WI38 (cell line): ENCODE measurements around the gene SPDYE1.
"Not testable (repeated sequence)": the region's sequence is repeated elsewhere in the genome, so short reads cannot be mapped to it uniquely, and the experiment has no call there.

Experiments used
- H3K4me3 ChIP-seq: 2 replicates; pipeline ENCODE4 v1.5.1; 2011; ENCODE audit warnings: low read depth, mild to moderate bottlenecking, control low read depth, low read length
- CTCF ChIP-seq: IDR thresholded peaks from 2 replicates; pipeline ENCODE4 v1.5.1; 2012; ENCODE audit warnings: low read depth, mild to moderate bottlenecking, control low read depth, low read length

The SPDYE1 gene

GRCh38 chr7:43997532-43997931 is at the start of gene SPDYE1:
SPDYE1 (plus strand) TSS chr7:43997897; CDS start chr7:43999950, 2,053 bp downstream.
- H3K4me3 ChIP-seq = not testable (repeated sequence)

- no peak for TF ChIP-seq CTCF
- H3K4me3 ChIP-seq = no peak overlapping the region
Measured at GRCh38 chr7:43952028-43952427, 45.7 kb upstream of the SPDYE1 start.

- no peak overlapping the region for H3K4me3 ChIP-seq
- no peak for TF ChIP-seq CTCF
Measured at GRCh38 chr7:43953071-43953470, 44.6 kb upstream of the SPDYE1 start.

GRCh38 chr7:43954524-43955228 is 43.0 kb upstream of the SPDYE1 start:
- no peak overlapping the region for H3K4me3 ChIP-seq
- TF ChIP-seq CTCF = peak; percentile 59

GRCh38 chr7:43956027-43956426 is 41.7 kb upstream of the SPDYE1 start:
- TF ChIP-seq CTCF = no peak
- no peak overlapping the region for H3K4me3 ChIP-seq

- no peak for TF ChIP-seq CTCF
Measured at GRCh38 chr7:43960933-43961332, 36.8 kb upstream of the SPDYE1 start.

GRCh38 chr7:43966392-43966791 is 31.3 kb upstream of the SPDYE1 start:
- H3K4me3 ChIP-seq = not testable (repeated sequence)

More at GRCh38 chr7:43960933-43961332, 36.8 kb upstream of the SPDYE1 start:
- H3K4me3 ChIP-seq = no peak overlapping the region

GRCh38 chr7:43968172-43969040 is 29.3 kb upstream of the SPDYE1 start:
- not testable (repeated sequence) for H3K4me3 ChIP-seq

GRCh38 chr7:43969586-43969985 is 28.1 kb upstream of the SPDYE1 start:
- H3K4me3 ChIP-seq = not testable (repeated sequence)

- H3K4me3 ChIP-seq = not testable (repeated sequence)
Measured at GRCh38 chr7:43970698-43971097, 27.0 kb upstream of the SPDYE1 start.

GRCh38 chr7:43974033-43974573 is 23.6 kb upstream of the SPDYE1 start:
- H3K4me3 ChIP-seq = not testable (repeated sequence)

- not testable (repeated sequence) for H3K4me3 ChIP-seq
Measured at GRCh38 chr7:43974725-43975482, 22.8 kb upstream of the SPDYE1 start.
